Transverse colon (tissue), 4 donors: ENCODE results near the gene MBP.

ENCODE experiments used
- CTCF ChIP-seq, 5 experiments: fragments of 200-600 bp in 3 of 5; fragments of 450-650 bp in 2 of 5; sonication (generic) in 3 of 5; IDR thresholded peaks; 1 replicate in 2 of 5; 2 replicates in 3 of 5; pipeline ENCODE4 v1.5.1; 2016 to 2017; ENCODE audit warnings: antibody characterized with exemption in 5 of 5, inconsistent platforms in 3 of 5, mild to moderate bottlenecking in 2 of 5, moderate library complexity in 1 of 5
- POLR2A ChIP-seq: fragments of 450-650 bp; IDR thresholded peaks from one replicate; pipeline ENCODE4 v1.6.1; 2016; ENCODE audit warnings: antibody characterized with exemption, mild to moderate bottlenecking, moderate library complexity
- POLR2AphosphoS5 ChIP-seq, 3 donors: sonication (generic); formaldehyde crosslinking; IDR thresholded peaks; one replicate each; pipeline ENCODE4 v1.6.1; 2016; ENCODE audit warnings: antibody characterized with exemption in 3 of 3

GRCh38 chr18:77119101-77119850 is 13.3 kb downstream of the MBP start:
- no peak for TF ChIP-seq CTCF (IDR thresholded peaks at IDR 0.05)
- no peak for TF ChIP-seq POLR2AphosphoS5 (IDR thresholded peaks at IDR 0.05)
- no peak for TF ChIP-seq POLR2A
